IMR-90 (cell line): ENCODE measurements around the gene ANKRD42. TPM values are rescaled to one million over a fixed set of nuclear protein-coding genes. Genes with fewer than 3 reads are reported as not detected.

Source experiments
- POLR2A ChIP-seq: IDR thresholded peaks from 2 replicates; pipeline ENCODE4 v1.6.1; 2012; ENCODE audit warnings: mild to moderate bottlenecking, low read depth, low read length
- SMC3 ChIP-seq: fragments of 150-350 bp; IDR thresholded peaks from 2 replicates; pipeline ENCODE4 v1.6.1; 2016; ENCODE audit warnings: low read depth, mild to moderate bottlenecking, antibody characterized with exemption, low read length, moderate library complexity
- polyA plus RNA-seq, 3 experiments: library from polyadenylated mRNA; depleted of rRNA; stranded (reverse); fragments of >200 nt; gene quantifications; 2 replicates each; pipeline ENCODE4 v1.2.3, GENCODE V29; 2012; ENCODE audit warnings: low replicate concordance in 1 of 3
- total RNA-seq: library from RNA; depleted of rRNA; stranded (reverse); fragments of >200 nt; gene quantifications from 2 replicates; pipeline ENCODE4 v1.2.3, GENCODE V29; 2012
- TF ChIP-seq, protein P1 (sequence below): conservative IDR thresholded peaks from 2 replicates; pipeline ENCODE4 v1.5.1; 2012; ENCODE audit warnings: mild to moderate bottlenecking, low read depth, low read length, improper control_type of control experiment

Gene ANKRD42
- total and polyA plus RNA-seq, 2 of the 4 experiments (the other 2 are of a cell fraction): 5.2 to 5.6 TPM

DNA sequence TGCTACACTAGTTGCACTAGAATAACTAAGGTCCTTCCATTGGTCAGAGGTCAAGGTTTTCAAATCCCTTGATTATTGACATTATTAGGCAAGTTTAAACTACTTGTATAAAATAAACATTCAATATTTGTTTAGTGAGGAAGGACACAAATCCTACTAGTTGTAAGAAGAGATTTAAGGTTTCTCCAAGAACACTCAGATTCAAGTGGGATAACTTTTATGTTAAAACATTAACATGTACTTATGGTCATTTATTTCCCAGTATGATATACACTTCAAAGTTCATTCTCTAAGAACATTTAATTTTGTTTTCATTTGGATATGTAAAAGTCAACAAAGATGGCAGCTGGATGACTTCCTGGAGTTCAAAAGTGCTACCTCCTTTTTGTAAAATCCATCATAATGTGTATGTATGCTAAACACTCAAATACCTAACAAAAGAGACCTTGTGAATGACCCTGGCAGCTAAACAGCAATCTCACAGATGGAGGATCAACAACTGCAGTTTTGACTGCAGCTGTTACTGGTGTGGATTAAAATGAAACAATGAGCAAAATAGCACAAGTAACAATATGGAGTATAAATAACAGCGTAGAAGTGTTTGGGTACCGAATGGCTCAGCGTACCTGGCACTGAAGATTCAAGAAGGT lies 91.1 kb downstream of the ANKRD42 start (continued):
- TF ChIP-seq, protein P1, sequence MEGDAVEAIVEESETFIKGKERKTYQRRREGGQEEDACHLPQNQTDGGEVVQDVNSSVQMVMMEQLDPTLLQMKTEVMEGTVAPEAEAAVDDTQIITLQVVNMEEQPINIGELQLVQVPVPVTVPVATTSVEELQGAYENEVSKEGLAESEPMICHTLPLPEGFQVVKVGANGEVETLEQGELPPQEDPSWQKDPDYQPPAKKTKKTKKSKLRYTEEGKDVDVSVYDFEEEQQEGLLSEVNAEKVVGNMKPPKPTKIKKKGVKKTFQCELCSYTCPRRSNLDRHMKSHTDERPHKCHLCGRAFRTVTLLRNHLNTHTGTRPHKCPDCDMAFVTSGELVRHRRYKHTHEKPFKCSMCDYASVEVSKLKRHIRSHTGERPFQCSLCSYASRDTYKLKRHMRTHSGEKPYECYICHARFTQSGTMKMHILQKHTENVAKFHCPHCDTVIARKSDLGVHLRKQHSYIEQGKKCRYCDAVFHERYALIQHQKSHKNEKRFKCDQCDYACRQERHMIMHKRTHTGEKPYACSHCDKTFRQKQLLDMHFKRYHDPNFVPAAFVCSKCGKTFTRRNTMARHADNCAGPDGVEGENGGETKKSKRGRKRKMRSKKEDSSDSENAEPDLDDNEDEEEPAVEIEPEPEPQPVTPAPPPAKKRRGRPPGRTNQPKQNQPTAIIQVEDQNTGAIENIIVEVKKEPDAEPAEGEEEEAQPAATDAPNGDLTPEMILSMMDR: no peak
- no peak for TF ChIP-seq POLR2A
- TF ChIP-seq SMC3: no peak
